Embryonic facial prominence (tissue), 1 donor: ENCODE results near the gene POU2F2.

ENCODE experiments used
- DNase-seq: peaks from one replicate; pipeline ENCODE4 v3.0.0-alpha.2; 2016; ENCODE audit errors: extremely low spot score

The POU2F2 gene

GRCh38 chr19:42079886-42080763 lies 52.1 kb downstream of the POU2F2 start:
- DNase-seq: no peak

- no peak for DNase-seq
Measured at GRCh38 chr19:42079276-42079669, 53.0 kb downstream of the POU2F2 start.

GRCh38 chr19:42078538-42079275 lies 53.5 kb downstream of the POU2F2 start:
- DNase-seq: no peak

- no peak for DNase-seq
Measured at GRCh38 chr19:42078058-42078457, 54.2 kb downstream of the POU2F2 start.

GRCh38 chr19:42076380-42076944 lies 55.8 kb downstream of the POU2F2 start:
- no peak for DNase-seq

- peak; percentile 99 for DNase-seq
Measured at GRCh38 chr19:42075616-42076379, 56.4 kb downstream of the POU2F2 start, which contains the start of gene ZNF574. Gene ZNF574 (plus strand): TSS chr19:42076166. CDS start chr19:42078607, 2,441 bp downstream.

GRCh38 chr19:42075364-42075615 lies 57.0 kb downstream of the POU2F2 start:
- DNase-seq: no peak

- DNase-seq: no peak
Measured at GRCh38 chr19:42074513-42075363, 57.5 kb downstream of the POU2F2 start.

GRCh38 chr19:42071247-42071646 lies 61.0 kb downstream of the POU2F2 start:
- DNase-seq: no peak

GRCh38 chr19:42069619-42070351 lies 62.5 kb downstream of the POU2F2 start, which contains the start of gene GRIK5:
Gene GRIK5 (minus strand): TSS chr19:42070206. CDS start chr19:42065770, 4,436 bp downstream.
- no peak for DNase-seq

GRCh38 chr19:42068756-42069571 lies 63.3 kb downstream of the POU2F2 start:
- no peak for DNase-seq

- no peak for DNase-seq
Measured at GRCh38 chr19:42068361-42068755, 63.9 kb downstream of the POU2F2 start.

- DNase-seq: no peak
Measured at GRCh38 chr19:42067315-42067888, 64.8 kb downstream of the POU2F2 start.

- no peak for DNase-seq
Measured at GRCh38 chr19:42066075-42066754, 66.0 kb downstream of the POU2F2 start.

GRCh38 chr19:42065511-42065910 lies 66.7 kb downstream of the POU2F2 start:
- no peak for DNase-seq

GRCh38 chr19:42065051-42065450 lies 67.2 kb downstream of the POU2F2 start:
- no peak for DNase-seq

GRCh38 chr19:42064432-42064831 lies 67.8 kb downstream of the POU2F2 start:
- no peak for DNase-seq

- no peak for DNase-seq
Measured at GRCh38 chr19:42062381-42062780, 69.9 kb downstream of the POU2F2 start.
